ENCODE measurements around the gene SLC24A4. TPM values are rescaled to one million over a fixed set of nuclear protein-coding genes. Genes with fewer than 3 reads are reported as not detected.

Gene SLC24A4
- total RNA-seq, 1 experiment from 2014 or later: not detected

GRCh38 chr14:92449404-92450181, 126.6 kb downstream of the SLC24A4 start:
- no peak for DNase-seq
- no peaks in the 10 kb centered on the region for H3K4me1 ChIP-seq (ENCODE audit: insufficient read depth, low read length)
- H3F3A ChIP-seq (ENCODE audit: low read length, unreplicated experiment): no peaks in the 10 kb centered on the region
- H3K79me2 ChIP-seq (ENCODE audit: low read length): no peaks in the 10 kb centered on the region
- H4K20me1 ChIP-seq (ENCODE audit: low read length): no peaks in the 10 kb centered on the region
- no peak overlapping the region for H3K4me3 ChIP-seq (ENCODE audit: low read length)
- no TSS peak for BruUV-seq (replicated peaks)
- no peaks in the 10 kb centered on the region for H3K9me2 ChIP-seq (replicated peaks; ENCODE audit: low read length)
- H3K27ac ChIP-seq (ENCODE audit: low read length): no peak overlapping the region
- intact Hi-C loops (cut with micrococcal nuclease): no loop called here
- no peaks in the 10 kb centered on the region for H3K36me3 ChIP-seq (ENCODE audit: low read depth, low read length)
- H3K27me3 ChIP-seq (ENCODE audit: low read length): no peaks in the 10 kb centered on the region
- no peak overlapping the region for H3K9ac ChIP-seq (ENCODE audit: low read length)
- no peak overlapping the region for H2AFZ ChIP-seq (ENCODE audit: low read length)
- no peak overlapping the region for H3K4me2 ChIP-seq (ENCODE audit: low read length)
- ATAC-seq: no peak
- ChIA-PET CTCF (no interaction called here), POLR2A (ENCODE audit: unreplicated experiment) (no interaction called here)
- TF ChIP-seq EZH2phosphoT487 (IDR thresholded peaks at IDR 0.05; ENCODE audit: borderline replicate concordance, low read length): no peak
- TF ChIP-seq CTCF (conservative IDR thresholded peaks at IDR 0.05; ENCODE audit: low read depth, low read length): no peak
- TF ChIP-seq EZH2 (IDR thresholded peaks at IDR 0.05; ENCODE audit: low read length, unreplicated experiment): no peak
- H3K9me3 ChIP-seq (ENCODE audit: low read length): no peaks in the 10 kb centered on the region

DNA sequence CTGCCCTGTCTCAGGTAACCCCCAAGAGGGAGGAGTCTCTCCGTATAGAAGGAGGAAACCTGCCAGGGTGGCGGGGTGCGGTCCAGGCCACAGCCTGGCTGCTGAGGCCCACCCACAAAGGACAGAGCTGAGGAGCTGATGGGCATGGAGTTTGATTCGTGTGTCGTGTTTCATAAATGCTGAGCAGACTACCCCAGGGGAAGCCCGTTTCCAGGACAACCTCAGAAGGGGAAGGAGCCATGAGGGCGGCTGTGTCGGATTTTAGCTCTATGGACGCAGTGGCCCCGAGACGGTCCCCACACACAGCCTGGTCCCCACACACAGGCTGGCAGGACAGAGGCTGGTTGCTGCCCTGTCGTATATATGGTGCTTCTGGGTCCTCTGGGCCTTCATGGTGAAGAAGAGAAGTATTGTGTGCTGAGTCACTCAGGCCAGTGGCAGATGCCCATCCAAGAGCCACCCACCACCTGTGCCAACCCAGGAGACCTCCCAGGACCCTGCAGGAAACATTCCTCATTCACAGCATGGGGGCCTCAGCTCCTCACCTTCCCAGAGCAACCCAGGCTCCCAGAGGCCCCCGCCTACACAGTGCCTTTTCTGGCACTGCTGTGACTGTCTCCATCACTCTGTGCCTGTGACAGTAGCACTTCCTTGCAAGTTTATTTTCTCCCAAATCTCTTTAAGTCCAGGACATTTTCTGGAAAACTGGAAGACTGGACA, 127.5 kb downstream of the SLC24A4 start:
- ChIA-PET CTCF (no interaction called here), POLR2A (ENCODE audit: unreplicated experiment) (no interaction called here)
- no peak for TF ChIP-seq EZH2phosphoT487 (IDR thresholded peaks at IDR 0.05; ENCODE audit: borderline replicate concordance, low read length)
- TF ChIP-seq CTCF (conservative IDR thresholded peaks at IDR 0.05; ENCODE audit: low read depth, low read length): no peak
- no peak for TF ChIP-seq EZH2 (IDR thresholded peaks at IDR 0.05; ENCODE audit: low read length, unreplicated experiment)
- intact Hi-C loops (cut with micrococcal nuclease): no loop called here
- H3K9me2 ChIP-seq (replicated peaks; ENCODE audit: low read length): no peaks in the 10 kb centered on the region
- no peaks in the 10 kb centered on the region for H3K9me3 ChIP-seq (ENCODE audit: low read length)
- no peak overlapping the region for H2AFZ ChIP-seq (ENCODE audit: low read length)
- DNase-seq (no peak), ATAC-seq (no peak)
- H3K27me3 ChIP-seq (ENCODE audit: low read length): no peaks in the 10 kb centered on the region
- H3K27ac ChIP-seq (ENCODE audit: low read length): no peak overlapping the region
- no peak overlapping the region for H3K4me2 ChIP-seq (ENCODE audit: low read length)
- no peak overlapping the region for H3K9ac ChIP-seq (ENCODE audit: low read length)
- no peak overlapping the region for H3K4me3 ChIP-seq (ENCODE audit: low read length)
- BruUV-seq (replicated peaks): no TSS peak
- no peaks in the 10 kb centered on the region for H3F3A ChIP-seq (ENCODE audit: low read length, unreplicated experiment)
- no peaks in the 10 kb centered on the region for H3K36me3 ChIP-seq (ENCODE audit: low read depth, low read length)
- no peaks in the 10 kb centered on the region for H3K79me2 ChIP-seq (ENCODE audit: low read length)
- no peaks in the 10 kb centered on the region for H3K4me1 ChIP-seq (ENCODE audit: insufficient read depth, low read length)
- H4K20me1 ChIP-seq (ENCODE audit: low read length): no peaks in the 10 kb centered on the region

- H3K4me3 ChIP-seq (ENCODE audit: low read length): no peak overlapping the region
- intact Hi-C loops (cut with micrococcal nuclease): no loop called here
- no peak overlapping the region for H3K9ac ChIP-seq (ENCODE audit: low read length)
- POLR2A ChIA-PET (ENCODE audit: unreplicated experiment): no interaction called here
- no TSS peak for BruUV-seq (replicated peaks)
- H3K36me3 ChIP-seq (ENCODE audit: low read depth, low read length): no peaks in the 10 kb centered on the region
- no peak for DNase-seq
- H4K20me1 ChIP-seq (ENCODE audit: low read length): no peaks in the 10 kb centered on the region
- no peak for ATAC-seq
- no peak overlapping the region for H2AFZ ChIP-seq (ENCODE audit: low read length)
- CTCF ChIA-PET: no interaction called here
- no peaks in the 10 kb centered on the region for H3F3A ChIP-seq (ENCODE audit: low read length, unreplicated experiment)
- no peaks in the 10 kb centered on the region for H3K9me3 ChIP-seq (ENCODE audit: low read length)
- TF ChIP-seq EZH2 (IDR thresholded peaks at IDR 0.05; ENCODE audit: low read length, unreplicated experiment): no peak
- no peak for TF ChIP-seq EZH2phosphoT487 (IDR thresholded peaks at IDR 0.05; ENCODE audit: borderline replicate concordance, low read length)
- TF ChIP-seq CTCF (conservative IDR thresholded peaks at IDR 0.05; ENCODE audit: low read depth, low read length): no peak
- no peaks in the 10 kb centered on the region for H3K4me1 ChIP-seq (ENCODE audit: insufficient read depth, low read length)
- no peak overlapping the region for H3K4me2 ChIP-seq (ENCODE audit: low read length)
- no peaks in the 10 kb centered on the region for H3K27me3 ChIP-seq (ENCODE audit: low read length)
- H3K79me2 ChIP-seq (ENCODE audit: low read length): no peaks in the 10 kb centered on the region
- H3K9me2 ChIP-seq (replicated peaks; ENCODE audit: low read length): no peaks in the 10 kb centered on the region
- H3K27ac ChIP-seq (ENCODE audit: low read length): no peak overlapping the region
Observed at GRCh38 chr14:92451245-92451644, 128.3 kb downstream of the SLC24A4 start.
